Pancreas (tissue), 10 donors: ENCODE data around the gene TM7SF3. TPM values are rescaled to one million over a fixed set of nuclear protein-coding genes. Genes with fewer than 3 reads are reported as not detected.
A peak's percentile ranks its signal among the peaks of the same experiment; 100 is the strongest.
"Not testable (repeated sequence)": the region's sequence is repeated elsewhere in the genome, so short reads cannot be mapped to it uniquely, and the experiment has no call there.

Experiments used
- ATAC-seq, 4 donors: fragments of 200-7000 bp; cut with Tn5 transposase; one replicate each; pipeline versions ENCODE4 v1.8.0 to v1.9.1; 2020; ENCODE audit warnings: mild to moderate bottlenecking in 4 of 4, moderate library complexity in 4 of 4
- DNase-seq, 6 donors: peaks; one replicate each; pipeline ENCODE4 v3.0.0-alpha.2; 2020
- FAIRE-seq: peaks from 2 replicates; lab custom pipeline; 2012; peaks lifted over from hg19 to GRCh38; lab: Jason Lieb, UNC
- H3K27ac ChIP-seq, 4 donors: fragments of 200-600 bp; sonication (generic); 1 replicate in 3 of 4; 2 replicates in 1 of 4; pipeline versions ENCODE4 v1.5.0 to v1.8.0; 2020
- H3K27me3 ChIP-seq, 4 donors: fragments of 200-600 bp; one replicate each; pipeline ENCODE4 v1.8.0; 2021
- H3K36me3 ChIP-seq, 3 donors: fragments of 200-600 bp; sonication (generic) in 1 of 3; one replicate each; pipeline versions ENCODE4 v1.5.0 to v1.8.0; 2020 to 2021
- H3K4me1 ChIP-seq, 3 donors: fragments of 200-600 bp; one replicate each; pipeline ENCODE4 v1.8.0; 2021
- H3K4me3 ChIP-seq, 4 donors: fragments of 200-600 bp; sonication (generic) in 2 of 4; one replicate each; pipeline versions ENCODE4 v1.5.0 to v1.8.0; 2020 to 2021
- H3K9me3 ChIP-seq, 4 donors: fragments of 200-600 bp; one replicate each; pipeline ENCODE4 v1.8.0; 2021
- WGBS, 2 donors: extraction: QIAGEN DNeasy Blood & Tissue Kit; methylation state at CpG; one replicate each; pipeline ENCODE4 v1.1.7; 2013; 5-methylcytosine and 5-hydroxymethylcytosine counted together
- intact Hi-C, 3 donors: fragments of 100-400 bp; cut with DNase I; formaldehyde crosslinking; loops; one replicate each; pipeline versions ENCODE4 v1.11.1 to v1.14.2; 2022
- polyA plus RNA-seq, 2 donors: library from polyadenylated mRNA; stranded (reverse); fragments of 200-250 nt; gene quantifications; one replicate each; pipeline ENCODE4 v1.2.3, GENCODE V29; 2013
- total RNA-seq, 6 donors: library from RNA; stranded (reverse); fragmentation: NEBNext Ultra II Directional in 4 of 6; extraction: Animal tissue kit (Norgen Biotek cat#: 25700) in 4 of 6; gene quantifications; one replicate each; pipeline versions ENCODE4 v1.2.1 to v1.2.4, GENCODE V29; 2021 to 2023
- TF ChIP-seq, protein P1 (sequence below), 4 donors: fragments of 200-600 bp; sonication (generic) in 3 of 4; IDR thresholded peaks; one replicate each; pipeline versions ENCODE4 v1.5.0 to v1.8.0; 2021; ENCODE audit warnings: antibody characterized with exemption in 4 of 4
- donor health status: healthy with polysubstance abuse.
- donor health status: DM: no; HTN: no; CAD: no; lungs with moderate emphysema.
- donor health status: DM: no; HTN: no; CAD: no.
- donor health status: control.
- donor health status: control.
- donor health status: Bipolar disorder and iron deficiency.
- donor health status: DM: yes; HTN: yes; CAD: no.
- donor health status: DM: no; HTN: no; CAD: no.
- donor health status: DM: no; HTN: no; CAD: no.
- donor health status: DM: yes; HTN: yes; CAD: no.

The TM7SF3 gene
- total and polyA plus RNA-seq, 8 donors: 16.8 to 67.6 (median 51.6) TPM

DNA sequence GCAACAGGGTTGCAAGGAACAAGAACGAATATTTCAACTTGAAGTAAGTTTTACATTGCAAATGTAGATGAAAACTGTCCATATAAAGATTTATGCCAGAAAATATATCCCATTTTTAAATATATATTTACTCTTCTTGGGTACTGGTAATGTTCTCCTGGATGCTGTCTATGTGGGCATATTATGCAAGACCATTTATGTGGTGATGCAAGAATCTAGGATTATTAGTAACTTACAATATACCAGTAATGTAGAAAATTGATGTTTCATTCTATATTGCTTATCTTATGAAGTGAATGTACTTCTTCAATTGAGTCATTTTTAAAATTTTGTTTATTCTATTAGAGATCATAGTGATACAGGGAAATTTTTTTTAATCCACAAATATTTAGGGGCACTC lies 50.8 kb downstream of the TM7SF3 start:
- WGBS, 2 donors: 74 to 94% methylated on average over 1 of the region's 1 CpG
- FAIRE-seq (no peak), DNase-seq (no peak), ATAC-seq (no peak)
- TF ChIP-seq, protein P1, sequence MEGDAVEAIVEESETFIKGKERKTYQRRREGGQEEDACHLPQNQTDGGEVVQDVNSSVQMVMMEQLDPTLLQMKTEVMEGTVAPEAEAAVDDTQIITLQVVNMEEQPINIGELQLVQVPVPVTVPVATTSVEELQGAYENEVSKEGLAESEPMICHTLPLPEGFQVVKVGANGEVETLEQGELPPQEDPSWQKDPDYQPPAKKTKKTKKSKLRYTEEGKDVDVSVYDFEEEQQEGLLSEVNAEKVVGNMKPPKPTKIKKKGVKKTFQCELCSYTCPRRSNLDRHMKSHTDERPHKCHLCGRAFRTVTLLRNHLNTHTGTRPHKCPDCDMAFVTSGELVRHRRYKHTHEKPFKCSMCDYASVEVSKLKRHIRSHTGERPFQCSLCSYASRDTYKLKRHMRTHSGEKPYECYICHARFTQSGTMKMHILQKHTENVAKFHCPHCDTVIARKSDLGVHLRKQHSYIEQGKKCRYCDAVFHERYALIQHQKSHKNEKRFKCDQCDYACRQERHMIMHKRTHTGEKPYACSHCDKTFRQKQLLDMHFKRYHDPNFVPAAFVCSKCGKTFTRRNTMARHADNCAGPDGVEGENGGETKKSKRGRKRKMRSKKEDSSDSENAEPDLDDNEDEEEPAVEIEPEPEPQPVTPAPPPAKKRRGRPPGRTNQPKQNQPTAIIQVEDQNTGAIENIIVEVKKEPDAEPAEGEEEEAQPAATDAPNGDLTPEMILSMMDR (IDR thresholded peaks at IDR 0.05): no peak
- Histone ChIP-seq H3K9me3 (no peaks in the 10 kb centered on the region), H3K4me3 (no peak overlapping the region), H3K27ac (no peak overlapping the region), H3K36me3 (no peaks in the 10 kb centered on the region), H3K27me3 (no peaks in the 10 kb centered on the region), H3K4me1 (no peaks in the 10 kb centered on the region)
- intact Hi-C loops: no loop called here

DNA sequence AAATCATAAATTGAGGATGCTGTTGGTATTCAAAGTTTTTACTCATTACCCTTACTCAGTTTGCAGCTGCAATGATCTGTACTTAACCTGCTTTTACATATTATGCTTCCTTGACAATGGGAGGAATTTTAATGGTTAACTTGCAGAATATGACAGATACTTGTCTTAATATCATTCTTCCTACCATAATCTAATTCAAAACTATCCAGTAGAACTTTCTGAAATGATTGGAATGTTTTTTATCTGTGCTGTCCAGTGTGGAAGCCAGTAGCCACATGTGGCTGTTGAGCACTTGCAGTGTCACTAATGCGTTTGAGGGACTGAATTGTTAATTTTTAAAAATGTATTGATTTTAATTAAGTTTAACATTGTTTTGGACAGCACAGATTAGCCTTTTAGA lies 52.4 kb downstream of the TM7SF3 start:
- Histone ChIP-seq H3K9me3 (no peaks in the 10 kb centered on the region), H3K27me3 (no peaks in the 10 kb centered on the region), H3K36me3 (no peaks in the 10 kb centered on the region), H3K27ac (no peak overlapping the region), H3K4me3 (no peak overlapping the region), H3K4me1 (no peaks in the 10 kb centered on the region)
- WGBS, 2 donors: 30 to 31% methylated on average over 1 of the region's 1 CpG
- FAIRE-seq: no peak
- TF ChIP-seq, protein P1 (IDR thresholded peaks at IDR 0.05): no peak
- ATAC-seq: no peak
- intact Hi-C loops: no loop called here
- DNase-seq: no peak

DNA sequence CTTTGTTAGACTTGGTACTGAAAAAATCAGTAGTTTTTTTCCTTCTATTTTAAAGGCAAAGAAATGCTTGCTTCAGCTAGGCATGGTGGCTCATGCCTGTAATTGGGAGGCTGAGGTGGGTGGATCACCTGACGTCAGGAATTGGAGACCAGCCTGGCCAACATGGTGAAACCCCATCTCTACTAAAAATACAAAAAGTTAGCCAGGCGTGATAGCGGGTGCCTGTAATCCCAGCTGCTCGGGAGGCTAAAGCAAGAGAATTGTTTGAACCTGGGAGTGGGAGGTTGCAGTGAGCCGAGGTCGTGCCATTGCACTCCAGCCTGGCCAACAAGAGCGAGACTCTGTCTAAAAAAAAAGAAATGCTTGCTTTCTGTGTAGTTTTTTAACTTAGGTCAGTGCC lies 52.8 kb downstream of the TM7SF3 start:
- H3K4me1 ChIP-seq, ATAC-seq, intact Hi-C loops, H3K27me3 ChIP-seq, H3K36me3 ChIP-seq, FAIRE-seq, H3K27ac ChIP-seq, DNase-seq, H3K4me3 ChIP-seq, H3K9me3 ChIP-seq: not testable (repeated sequence)
- 96 to 99% methylated on average over 7 of the region's 7 CpGs for WGBS, 2 donors

DNA sequence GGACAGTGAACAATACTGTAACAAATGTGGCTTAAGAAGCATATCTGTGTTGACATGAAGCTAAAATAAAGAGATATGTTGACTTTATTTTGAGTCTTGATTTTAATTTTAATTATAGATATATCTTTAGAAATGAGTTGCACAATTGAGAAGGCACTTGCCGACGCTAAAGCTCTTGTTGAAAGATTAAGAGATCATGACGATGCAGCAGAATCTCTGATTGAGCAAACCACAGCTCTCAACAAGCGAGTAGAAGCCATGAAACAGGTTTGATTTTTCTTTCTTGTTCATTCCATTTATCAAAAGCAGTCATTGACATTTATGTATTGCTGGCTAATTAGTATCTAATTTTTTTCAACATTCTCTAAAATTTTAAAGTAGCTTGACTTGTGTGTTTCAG lies 60.2 kb downstream of the TM7SF3 start:
- ATAC-seq (no peak), FAIRE-seq (no peak), DNase-seq (no peak)
- H3K4me1 ChIP-seq: peaks cover 0 to 4% (median 0%) of the 10 kb centered on the region in 3 donors
- H3K4me3 ChIP-seq: no peak overlapping the region
- TF ChIP-seq, protein P1 (IDR thresholded peaks at IDR 0.05): no peak
- H3K27ac ChIP-seq: no peak overlapping the region
- WGBS, 2 donors: 70 to 77% methylated on average over 4 of the region's 4 CpGs
- no peaks in the 10 kb centered on the region for H3K27me3 ChIP-seq
- H3K36me3 ChIP-seq: peaks cover 0 to 3% (median 3%) of the 10 kb centered on the region in 3 donors
- intact Hi-C loops: no loop called here
- no peaks in the 10 kb centered on the region for H3K9me3 ChIP-seq

DNA sequence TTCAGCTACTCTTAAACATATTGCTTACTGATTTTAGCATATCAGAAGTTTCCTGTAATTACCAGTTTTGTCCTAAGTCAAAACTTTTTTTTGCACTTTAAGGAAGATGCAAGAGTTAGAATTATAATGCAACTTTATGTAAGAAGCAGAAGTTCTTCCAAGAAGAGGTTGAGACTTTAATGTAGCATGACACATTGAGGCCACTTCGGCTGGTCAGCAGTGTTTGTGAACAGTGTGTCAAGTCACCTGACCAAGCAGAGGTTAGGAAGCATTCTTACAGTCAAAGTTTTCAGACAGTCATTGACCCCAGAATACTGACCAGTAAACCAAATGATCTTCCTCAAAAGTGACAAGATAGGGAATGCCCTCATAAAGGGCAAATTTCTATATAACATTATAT lies 60.7 kb downstream of the TM7SF3 start:
- Histone ChIP-seq H3K4me1 (peaks cover 0 to 4% (median 0%) of the 10 kb centered on the region in 3 donors), H3K27me3 (no peaks in the 10 kb centered on the region), H3K36me3 (peaks cover 0 to 3% (median 3%) of the 10 kb centered on the region in 3 donors), H3K4me3 (no peak overlapping the region), H3K27ac (no peak overlapping the region), H3K9me3 (no peaks in the 10 kb centered on the region)
- WGBS, 2 donors: 39 to 44% methylated on average over 1 of the region's 1 CpG
- FAIRE-seq (no peak), ATAC-seq (peak in 3 of 4 donors; percentile 30 to 81 (median 75)), DNase-seq (no peak)
- TF ChIP-seq, protein P1 (IDR thresholded peaks at IDR 0.05): no peak
- intact Hi-C loops: no loop called here
